T-helper 2 cell treated with Interferon-gamma antibody and Interleukin-4, amounts not matched to agents 5 μg/mL and 100 μg/mL, for 36 hours (primary cell): ENCODE results near the gene COL19A1.
"Not testable (repeated sequence)": the region's sequence is repeated elsewhere in the genome, so short reads cannot be mapped to it uniquely, and the experiment has no call there.

ENCODE experiments used
- DNase-seq: peaks from one replicate; pipeline ENCODE4 v3.0.0; 2021; ENCODE audit warnings: low spot score
- H3K27ac Mint-ChIP-seq: one replicate; pipeline ENCODE4 v1.8.0; 2021; ENCODE audit warnings: mild to moderate bottlenecking, mixed read lengths
- H3K27me3 Mint-ChIP-seq: one replicate; pipeline ENCODE4 v1.8.0; 2021; ENCODE audit warnings: low read depth, mixed read lengths
- H3K36me3 Mint-ChIP-seq: one replicate; pipeline ENCODE4 v1.8.0; 2021; ENCODE audit warnings: low read depth, mixed read lengths
- H3K4me1 Mint-ChIP-seq: one replicate; pipeline ENCODE4 v1.8.0; 2021; ENCODE audit warnings: low read depth, mixed read lengths
- H3K4me3 Mint-ChIP-seq: one replicate; pipeline ENCODE4 v1.8.0; 2022; ENCODE audit warnings: mild to moderate bottlenecking, moderate library complexity, mixed read lengths
- H3K9me3 Mint-ChIP-seq: one replicate; pipeline ENCODE4 v1.8.0; 2021; ENCODE audit warnings: mixed read lengths

COL19A1 gene

GRCh38 chr6:69895396-69895795 lies 29.0 kb downstream of the COL19A1 start:
- no peaks in the 10 kb centered on the region for H3K9me3 Mint-ChIP-seq
- no peaks in the 10 kb centered on the region for H3K4me1 Mint-ChIP-seq
- no peak overlapping the region for H3K4me3 Mint-ChIP-seq

GRCh38 chr6:69900869-69901268 lies 34.5 kb downstream of the COL19A1 start:
- no peaks in the 10 kb centered on the region for H3K36me3 Mint-ChIP-seq
- H3K27me3 Mint-ChIP-seq: no peaks in the 10 kb centered on the region
- H3K4me3 Mint-ChIP-seq: no peak overlapping the region
- no peak for DNase-seq
- H3K9me3 Mint-ChIP-seq: no peaks in the 10 kb centered on the region
- no peaks in the 10 kb centered on the region for H3K4me1 Mint-ChIP-seq
- no peak overlapping the region for H3K27ac Mint-ChIP-seq

More at GRCh38 chr6:69895396-69895795, 29.0 kb downstream of the COL19A1 start:
- no peak overlapping the region for H3K27ac Mint-ChIP-seq
- H3K36me3 Mint-ChIP-seq: no peaks in the 10 kb centered on the region
- no peak for DNase-seq
- H3K27me3 Mint-ChIP-seq: peaks cover 2% of the 10 kb centered on the region

- Mint-ChIP-seq H3K36me3 (no peaks in the 10 kb centered on the region), H3K9me3 (no peaks in the 10 kb centered on the region), H3K27ac (no peak overlapping the region), H3K27me3 (no peaks in the 10 kb centered on the region), H3K4me1 (no peaks in the 10 kb centered on the region), H3K4me3 (no peak overlapping the region)
- DNase-seq: no peak
These were observed 35.0 kb downstream of the COL19A1 start for GRCh38 chr6:69901361-69901760.

GRCh38 chr6:69907981-69908498 lies 41.7 kb downstream of the COL19A1 start:
- Mint-ChIP-seq H3K27me3 (no peaks in the 10 kb centered on the region), H3K4me1 (no peaks in the 10 kb centered on the region)

GRCh38 chr6:69913361-69913760 lies 47.0 kb downstream of the COL19A1 start:
- Mint-ChIP-seq H3K9me3 (no peaks in the 10 kb centered on the region), H3K4me3 (no peak overlapping the region), H3K36me3 (no peaks in the 10 kb centered on the region), H3K27me3 (no peaks in the 10 kb centered on the region), H3K27ac (no peak overlapping the region), H3K4me1 (peaks cover 1% of the 10 kb centered on the region)
- DNase-seq: no peak

More at GRCh38 chr6:69907981-69908498, 41.7 kb downstream of the COL19A1 start:
- Mint-ChIP-seq H3K36me3 (no peaks in the 10 kb centered on the region), H3K4me3 (no peak overlapping the region), H3K27ac (no peak overlapping the region), H3K9me3 (no peaks in the 10 kb centered on the region)
- no peak for DNase-seq

GRCh38 chr6:69914015-69914485 lies 47.7 kb downstream of the COL19A1 start:
- peaks cover 1% of the 10 kb centered on the region for H3K4me1 Mint-ChIP-seq
- H3K9me3 Mint-ChIP-seq: no peaks in the 10 kb centered on the region
- H3K4me3 Mint-ChIP-seq: no peak overlapping the region
- H3K36me3 Mint-ChIP-seq: no peaks in the 10 kb centered on the region
- H3K27me3 Mint-ChIP-seq: no peaks in the 10 kb centered on the region
- no peak for DNase-seq
- H3K27ac Mint-ChIP-seq: no peak overlapping the region

- Mint-ChIP-seq H3K4me1 (peaks cover 1% of the 10 kb centered on the region), H3K27ac (no peak overlapping the region), H3K27me3 (no peaks in the 10 kb centered on the region), H3K36me3 (no peaks in the 10 kb centered on the region), H3K4me3 (no peak overlapping the region), H3K9me3 (no peaks in the 10 kb centered on the region)
- DNase-seq: no peak
These were observed 49.0 kb downstream of the COL19A1 start for GRCh38 chr6:69915346-69915745.

- Mint-ChIP-seq H3K4me1 (peaks cover 1% of the 10 kb centered on the region), H3K36me3 (no peaks in the 10 kb centered on the region), H3K27ac (no peak overlapping the region), H3K9me3 (no peaks in the 10 kb centered on the region), H3K27me3 (no peaks in the 10 kb centered on the region), H3K4me3 (no peak overlapping the region)
- DNase-seq: no peak
These were observed 51.5 kb downstream of the COL19A1 start for GRCh38 chr6:69917834-69918233.

GRCh38 chr6:69918813-69919475 lies 52.6 kb downstream of the COL19A1 start:
- Mint-ChIP-seq H3K27ac (no peak overlapping the region), H3K36me3 (no peaks in the 10 kb centered on the region), H3K4me1 (peaks cover 1% of the 10 kb centered on the region), H3K9me3 (no peaks in the 10 kb centered on the region), H3K27me3 (no peaks in the 10 kb centered on the region), H3K4me3 (no peak overlapping the region)
- DNase-seq: no peak

- not testable (repeated sequence) for H3K36me3 Mint-ChIP-seq, H3K27ac Mint-ChIP-seq, H3K9me3 Mint-ChIP-seq, DNase-seq, H3K4me3 Mint-ChIP-seq, H3K27me3 Mint-ChIP-seq, H3K4me1 Mint-ChIP-seq
These were observed 54.7 kb downstream of the COL19A1 start for GRCh38 chr6:69921066-69921465.

- H3K36me3 Mint-ChIP-seq, H3K4me1 Mint-ChIP-seq, H3K9me3 Mint-ChIP-seq, H3K27ac Mint-ChIP-seq, H3K4me3 Mint-ChIP-seq, DNase-seq, H3K27me3 Mint-ChIP-seq: not testable (repeated sequence)
These were observed 55.3 kb downstream of the COL19A1 start for GRCh38 chr6:69921611-69922010.

GRCh38 chr6:69926745-69927144 lies 60.4 kb downstream of the COL19A1 start:
- peaks cover 3% of the 10 kb centered on the region for H3K9me3 Mint-ChIP-seq
- no peaks in the 10 kb centered on the region for H3K4me1 Mint-ChIP-seq
- no peaks in the 10 kb centered on the region for H3K36me3 Mint-ChIP-seq
- no peak overlapping the region for H3K4me3 Mint-ChIP-seq
- no peak overlapping the region for H3K27ac Mint-ChIP-seq
- no peak for DNase-seq
- no peaks in the 10 kb centered on the region for H3K27me3 Mint-ChIP-seq

- Mint-ChIP-seq H3K27me3 (peaks cover 4% of the 10 kb centered on the region), H3K4me1 (no peaks in the 10 kb centered on the region), H3K9me3 (no peaks in the 10 kb centered on the region), H3K36me3 (no peaks in the 10 kb centered on the region), H3K4me3 (no peak overlapping the region), H3K27ac (no peak overlapping the region)
- no peak for DNase-seq
These were observed 66.9 kb downstream of the COL19A1 start for GRCh38 chr6:69933239-69933638.

GRCh38 chr6:69935079-69935478 lies 68.7 kb downstream of the COL19A1 start:
- peaks cover 4% of the 10 kb centered on the region for H3K27me3 Mint-ChIP-seq
- no peaks in the 10 kb centered on the region for H3K4me1 Mint-ChIP-seq
- no peak overlapping the region for H3K4me3 Mint-ChIP-seq
- DNase-seq: no peak
- H3K36me3 Mint-ChIP-seq: no peaks in the 10 kb centered on the region
- no peak overlapping the region for H3K27ac Mint-ChIP-seq
- no peaks in the 10 kb centered on the region for H3K9me3 Mint-ChIP-seq
